HepG2 (cell line): Measurements from ENCODE around the gene GNG7. TPM values are rescaled to one million over a fixed set of nuclear protein-coding genes. Genes with fewer than 3 reads are reported as not detected.

Experiments used
- ATAC-seq: fragments of 200-7000 bp; cut with Tn5 transposase; 3 replicates; pipeline ENCODE4 v1.9.1; 2020; ENCODE audit warnings: mild to moderate bottlenecking, moderate library complexity
- BruUV-seq: library from RNA; stranded (reverse); fragments of 400-500 nt; replicated peaks from 2 replicates; lab custom pipeline; 2021; lab: Mats Ljungman, UMichigan
- CTCF ChIA-PET: fragments of 300-600 bp; formaldehyde crosslinking; extraction: SDS; loops from one replicate; lab custom pipeline; 2021; ENCODE audit warnings: low total read pairs, inconsistent platforms, low intra/inter-chr PET ratio; lab: Yijun Ruan, JAX
- POLR2A ChIA-PET: fragments of 350-600 bp; sonication (Branson Sonifier 250); formaldehyde crosslinking; loops from one replicate; lab custom pipeline; 2020; ENCODE audit warnings: antibody characterized with exemption, inconsistent platforms; lab: Yijun Ruan, JAX
- DNase-seq: peaks from one replicate; pipeline ENCODE4 v3.0.0-alpha.2; 2015; ENCODE audit warnings: low spot score
- FAIRE-seq: peaks from 3 replicates; lab custom pipeline; 2011; peaks lifted over from hg19 to GRCh38; lab: Jason Lieb, UNC
- H2AFZ ChIP-seq: one replicate; pipeline ENCODE4 v1.6.1; 2011; ENCODE audit warnings: low read length, inconsistent platforms
- H3K27ac ChIP-seq: fragments of 300-600 bp; 3 replicates; pipeline ENCODE4 v1.8.0; 2011; ENCODE audit warnings: mixed run types, mild to moderate bottlenecking, mixed read lengths, low read length, inconsistent platforms; ENCODE audit not compliant: insufficient read depth; ENCODE audit errors: extremely low read length
- H3K27me3 ChIP-seq, 2 experiments: fragments of 200-600 bp in 1 of 2; 2 replicates in 1 of 2; 3 replicates in 1 of 2; pipeline versions ENCODE4 v1.6.0 to v1.8.0; 2011; ENCODE audit warnings: low read length in 2 of 2, mild to moderate bottlenecking in 2 of 2, moderate library complexity in 2 of 2, inconsistent platforms in 1 of 2; ENCODE audit not compliant: insufficient read depth in 2 of 2, control insufficient read depth in 1 of 2
- H3K36me3 ChIP-seq, 2 experiments: fragments of 200-600 bp in 1 of 2; replicated peaks in 1 of 2; 2 replicates in 1 of 2; 3 replicates in 1 of 2; pipeline versions ENCODE4 v1.5.1 to v1.8.0; 2011; ENCODE audit warnings: low read length in 2 of 2, inconsistent platforms in 1 of 2; ENCODE audit not compliant: insufficient read depth in 2 of 2, control insufficient read depth in 1 of 2
- H3K4me1 ChIP-seq: 2 replicates; pipeline ENCODE4 v1.5.1; 2012; ENCODE audit warnings: low read length, inconsistent platforms; ENCODE audit not compliant: insufficient read depth
- H3K4me2 ChIP-seq: 2 replicates; pipeline ENCODE4 v1.6.0; 2011; ENCODE audit warnings: low read depth, low read length, inconsistent platforms
- H3K4me3 ChIP-seq, 3 experiments: fragments of 200-600 bp in 1 of 3; sonication (generic), shearing (Covaris generic) in 1 of 3; replicated peaks in 1 of 3; 2 replicates each; pipeline ENCODE4 v1.5.1; 2011 to 2016; ENCODE audit warnings: low read length in 3 of 3, inconsistent platforms in 2 of 3, low read depth in 2 of 3, mild to moderate bottlenecking in 2 of 3, control low read depth in 1 of 3, mixed read lengths in 1 of 3; ENCODE audit not compliant: insufficient read depth in 1 of 3
- H3K79me2 ChIP-seq: one replicate; pipeline ENCODE4 v1.6.1; 2011; ENCODE audit warnings: low read length, inconsistent platforms; ENCODE audit not compliant: insufficient read depth
- H3K9ac ChIP-seq: 2 replicates; pipeline ENCODE4 v1.6.0; 2011; ENCODE audit warnings: mild to moderate bottlenecking, low read depth, low read length, inconsistent platforms; ENCODE audit not compliant: insufficient read depth
- H3K9me3 ChIP-seq: 2 replicates; pipeline ENCODE4 v1.5.1; 2012; ENCODE audit warnings: mild to moderate bottlenecking, low read length
- H4K20me1 ChIP-seq: 2 replicates; pipeline ENCODE4 v1.6.0; 2011; ENCODE audit warnings: inconsistent platforms, mild to moderate bottlenecking, low read length, moderate library complexity; ENCODE audit not compliant: insufficient read depth
- TAF1 ChIP-seq: sonication (generic); formaldehyde crosslinking; IDR thresholded peaks from 2 replicates; pipeline ENCODE4 v1.4.0; 2020; ENCODE audit warnings: missing genetic modification reagents
- TCF7L2 ChIP-seq: IDR thresholded peaks from 2 replicates; pipeline ENCODE4 v1.6.1; 2011; ENCODE audit warnings: mild to moderate bottlenecking, low read depth, low read length, moderate library complexity
- ZNF614 ChIP-seq: IDR thresholded peaks from 2 replicates; pipeline ENCODE4 v1.6.1; 2018; ENCODE audit warnings: missing biosample characterization, missing genetic modification reagents, inconsistent platforms, borderline replicate concordance
- ZNF652 ChIP-seq: IDR thresholded peaks from 2 replicates; pipeline ENCODE4 v1.6.1; 2016; ENCODE audit warnings: low read depth, borderline replicate concordance
- WGBS: methylation state at CpG from one replicate; pipeline ENCODE4 v1.1.6; 2017; ENCODE audit warnings: low lambda C conversion rate; 5-methylcytosine and 5-hydroxymethylcytosine counted together
- in situ Hi-C: cut with HindIII; loops from 2 replicates; pipeline ENCODE4 v1.10.0; 2017; ENCODE audit warnings: low pct_unique_long_range_greater_than_20kb; ENCODE audit not compliant: extremely low pct_ligation_motif_present
- intact Hi-C: fragments of 100-400 bp; cut with micrococcal nuclease; formaldehyde crosslinking; loops from one replicate; pipeline ENCODE4 v1.10.0; 2022; ENCODE audit not compliant: unreplicated experiment
- polyA plus RNA-seq, 8 experiments: library from polyadenylated mRNA; depleted of rRNA in 3 of 8; stranded (reverse) in 7 of 8; unstranded in 1 of 8; fragments of >200 nt; fragmentation: Illumina TruSeq in 4 of 8; extraction: Trizol in 4 of 8; gene quantifications; 2 replicates each; pipeline versions ENCODE4 v1.2.1 to v1.2.3, GENCODE V29; 2011 to 2016; ENCODE audit warnings: low read depth in 4 of 8, missing spikeins in 1 of 8, mixed read lengths in 1 of 8; ENCODE audit not compliant: insufficient read depth in 1 of 8
- total RNA-seq, 5 experiments: library from RNA; depleted of rRNA; stranded (reverse); fragments of >200 nt; fragmentation: Illumina TruSeq; extraction: Trizol; gene quantifications; 2 replicates each; pipeline ENCODE4 v1.2.3, GENCODE V29; 2016; ENCODE audit warnings: low read depth in 1 of 5
- TF ChIP-seq, protein P1 (sequence below): IDR thresholded peaks from 2 replicates; pipeline ENCODE4 v1.6.1; 2016; ENCODE audit warnings: mild to moderate bottlenecking
- TF ChIP-seq, protein P2 (sequence below): sonication (generic); formaldehyde crosslinking; IDR thresholded peaks from 2 replicates; pipeline ENCODE4 v1.4.0; 2020; ENCODE audit warnings: mild to moderate bottlenecking, missing genetic modification reagents

GNG7 gene
- total and polyA plus RNA-seq, 2 of the 13 experiments (the other 11 are each of a cell fraction or from before 2014, with no cell fraction given) = 1.4 to 3.3 TPM

DNA sequence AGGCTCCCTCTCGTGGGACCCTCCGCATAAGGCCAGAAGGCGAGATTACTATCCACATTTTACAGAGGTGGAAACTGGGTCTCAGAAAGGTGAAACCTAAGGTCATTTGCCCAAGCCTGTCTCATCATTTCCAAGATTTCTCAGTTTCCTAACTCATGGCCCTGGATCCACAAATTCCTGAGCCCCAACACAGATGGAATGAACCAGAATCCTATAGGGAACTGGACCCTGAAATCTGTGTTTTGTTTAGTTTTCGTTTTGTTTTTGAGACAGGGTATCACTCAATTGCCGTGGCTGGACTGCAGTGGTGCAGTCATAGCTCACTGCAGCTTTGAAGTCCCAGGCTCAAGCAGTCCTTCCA, 563 bp upstream of the GNG7 start (continued):
- TF ChIP-seq ZNF614 = 0 out of 2 replicates have a peak, but pooled peaks have one; percentile 39
- TF ChIP-seq, protein P1, sequence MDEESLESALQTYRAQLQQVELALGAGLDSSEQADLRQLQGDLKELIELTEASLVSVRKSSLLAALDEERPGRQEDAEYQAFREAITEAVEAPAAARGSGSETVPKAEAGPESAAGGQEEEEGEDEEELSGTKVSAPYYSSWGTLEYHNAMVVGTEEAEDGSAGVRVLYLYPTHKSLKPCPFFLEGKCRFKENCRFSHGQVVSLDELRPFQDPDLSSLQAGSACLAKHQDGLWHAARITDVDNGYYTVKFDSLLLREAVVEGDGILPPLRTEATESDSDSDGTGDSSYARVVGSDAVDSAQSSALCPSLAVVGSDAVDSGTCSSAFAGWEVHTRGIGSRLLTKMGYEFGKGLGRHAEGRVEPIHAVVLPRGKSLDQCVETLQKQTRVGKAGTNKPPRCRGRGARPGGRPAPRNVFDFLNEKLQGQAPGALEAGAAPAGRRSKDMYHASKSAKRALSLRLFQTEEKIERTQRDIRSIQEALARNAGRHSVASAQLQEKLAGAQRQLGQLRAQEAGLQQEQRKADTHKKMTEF = 0 out of 2 replicates have a peak, but pooled peaks have one; percentile 47
- TF ChIP-seq, protein P2, sequence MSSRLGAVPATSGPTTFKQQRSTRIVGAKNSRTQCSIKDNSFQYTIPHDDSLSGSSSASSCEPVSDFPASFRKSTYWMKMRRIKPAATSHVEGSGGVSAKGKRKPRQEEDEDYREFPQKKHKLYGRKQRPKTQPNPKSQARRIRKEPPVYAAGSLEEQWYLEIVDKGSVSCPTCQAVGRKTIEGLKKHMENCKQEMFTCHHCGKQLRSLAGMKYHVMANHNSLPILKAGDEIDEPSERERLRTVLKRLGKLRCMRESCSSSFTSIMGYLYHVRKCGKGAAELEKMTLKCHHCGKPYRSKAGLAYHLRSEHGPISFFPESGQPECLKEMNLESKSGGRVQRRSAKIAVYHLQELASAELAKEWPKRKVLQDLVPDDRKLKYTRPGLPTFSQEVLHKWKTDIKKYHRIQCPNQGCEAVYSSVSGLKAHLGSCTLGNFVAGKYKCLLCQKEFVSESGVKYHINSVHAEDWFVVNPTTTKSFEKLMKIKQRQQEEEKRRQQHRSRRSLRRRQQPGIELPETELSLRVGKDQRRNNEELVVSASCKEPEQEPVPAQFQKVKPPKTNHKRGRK (CRISPR knock-in tag) = no peak

DNA sequence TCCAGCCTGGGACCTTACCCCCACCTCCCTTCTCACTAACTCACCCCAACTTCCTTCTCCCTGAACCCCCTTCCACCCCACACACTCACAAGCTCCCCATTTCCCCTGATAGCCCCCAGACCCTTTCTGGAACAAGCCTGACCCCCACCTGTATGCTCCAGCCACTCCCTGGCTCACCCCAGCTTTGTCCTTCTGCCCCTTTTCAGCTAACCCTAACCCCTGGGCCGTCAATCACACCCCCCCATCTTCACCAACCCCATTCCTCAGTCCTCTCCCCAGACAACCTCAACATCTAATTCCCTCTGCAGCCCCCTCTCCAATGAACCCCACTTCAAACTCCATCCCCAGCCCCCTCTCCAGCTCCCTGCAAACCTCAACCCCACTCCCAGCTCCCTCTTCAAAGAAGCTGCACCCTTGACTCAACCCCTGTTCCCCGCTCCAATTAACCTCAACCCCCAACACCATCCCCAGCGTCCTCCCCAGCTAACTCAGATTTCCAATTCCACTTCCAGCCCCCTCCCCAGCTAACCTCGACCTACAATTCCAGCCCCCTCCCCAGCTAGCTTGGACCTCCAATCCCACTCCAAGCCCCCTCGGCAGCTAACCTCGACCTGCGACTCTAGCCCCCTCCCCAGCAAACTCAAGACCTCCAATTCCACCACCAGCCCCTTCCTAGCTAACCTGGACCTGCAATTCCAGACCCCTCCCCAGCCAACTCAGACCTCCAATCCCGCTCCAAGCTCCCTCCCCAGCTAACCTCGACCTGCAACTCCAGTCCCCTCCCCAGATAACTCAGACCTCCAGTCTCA, 929 bp downstream of the GNG7 start:
- in situ Hi-C loops (no loop called here), intact Hi-C loops (loop anchor here (5.0 kb wide), 1 partner anchor 606 kb away; no protein-coding TSS in a partner anchor)
- Histone ChIP-seq H4K20me1 (no peaks in the 10 kb centered on the region), H3K36me3 (no peaks in the 10 kb centered on the region), H3K9ac (peak overlapping the region; percentile 75; the same call in 1 of the 2 replicates), H3K4me3 (peak overlapping the region; percentile 75 to 96 (median 82); a peak in 5 of 6 replicates), H3K4me2 (peak overlapping the region; percentile 87), H3K27me3 (no peaks in the 10 kb centered on the region; a peak in 1 of 5 replicates), H3K9me3 (no peaks in the 10 kb centered on the region), H2AFZ (no peak overlapping the region), H3K79me2 (no peaks in the 10 kb centered on the region), H3K27ac (no peak overlapping the region), H3K4me1 (peaks cover 36% of the 10 kb centered on the region)
- ChIA-PET POLR2A (interaction anchor here (0.7 to 3.6 kb wide), 3 partner anchors 15 to 249 kb away, joined by 3 to 28 read pairs (median 4); no protein-coding TSS in a partner anchor), CTCF (no interaction called here)
- no peak for TF ChIP-seq TCF7L2
- TF ChIP-seq TAF1 (CRISPR knock-in tag) = no peak
- no peak for TF ChIP-seq ZNF652 (CRISPR knock-in tag)
- no TSS peak for BruUV-seq
- WGBS = 25% methylated on average over 9 of the region's 9 CpGs
- DNase-seq (no peak), ATAC-seq (no peak), FAIRE-seq (no peak)
